BLaER1 treated with 17β-estradiol and CSF1 and Interleukin-3, amounts not matched to agents 10 nM and 100 nM (cell line): Measurements from ENCODE around the gene KRABD2.
A peak's percentile ranks its signal among the peaks of the same experiment; 100 is the strongest.

ENCODE experiments used
- H3K27ac ChIP-seq, 11 experiments: shearing (Covaris generic); formaldehyde crosslinking; 2 replicates each; pipeline ENCODE4 v1.8.1; 2022
- H3K27me3 ChIP-seq, 11 experiments: shearing (Covaris generic); formaldehyde crosslinking; 2 replicates each; pipeline ENCODE4 v1.8.1; 2022
- H3K36me3 ChIP-seq, 11 experiments: shearing (Covaris generic); formaldehyde crosslinking; 2 replicates each; pipeline ENCODE4 v1.8.1; 2022
- H3K4me1 ChIP-seq, 10 experiments: shearing (Covaris generic); formaldehyde crosslinking; 2 replicates each; pipeline ENCODE4 v1.8.1; 2022
- H3K4me2 ChIP-seq, 11 experiments: shearing (Covaris generic); formaldehyde crosslinking; 2 replicates each; pipeline ENCODE4 v1.8.1; 2022
- H3K4me3 ChIP-seq, 10 experiments: shearing (Covaris generic); formaldehyde crosslinking; 2 replicates each; pipeline ENCODE4 v1.8.1; 2022
- H3K9ac ChIP-seq, 11 experiments: shearing (Covaris generic); formaldehyde crosslinking; 2 replicates each; pipeline ENCODE4 v1.8.1; 2022
- H3K9me3 ChIP-seq, 11 experiments: shearing (Covaris generic); formaldehyde crosslinking; replicated peaks in 1 of 11; 2 replicates each; pipeline ENCODE4 v1.8.1; 2022
- H4K20me1 ChIP-seq, 11 experiments: shearing (Covaris generic); formaldehyde crosslinking; 2 replicates each; pipeline ENCODE4 v1.8.1; 2022
- Cebpa-rat ChIP-seq, 11 experiments: shearing (Covaris generic); IDR thresholded peaks; 2 replicates each; pipeline ENCODE4 v1.8.1; 2022

Gene KRABD2

GRCh38 chr17:8372422-8372821 is 4.1 kb downstream of the KRABD2 start:
- TF ChIP-seq Cebpa-rat (IDR thresholded peaks at IDR 0.05), result no peak
- Histone ChIP-seq H3K27me3 (no peaks in the 10 kb centered on the region), H3K4me2 (no peak overlapping the region), H4K20me1 (peaks cover 1 to 8% (median 7%) of the 10 kb centered on the region in 11 experiments; a peak in 21 of 22 replicates), H3K36me3 (peaks cover 23 to 50% (median 35%) of the 10 kb centered on the region in 11 experiments), H3K27ac (no peak overlapping the region), H3K4me1 (peaks cover 19 to 37% (median 24%) of the 10 kb centered on the region in 10 experiments), H3K9ac (no peak overlapping the region), H3K9me3 (peaks cover 0 to 6% (median 0%) of the 10 kb centered on the region in 11 experiments; a peak in 2 of 22 replicates), H3K4me3 (no peak overlapping the region)

- Histone ChIP-seq H3K4me3 (no peak overlapping the region), H3K4me2 (no peak overlapping the region), H3K36me3 (peaks cover 16 to 44% (median 29%) of the 10 kb centered on the region in 11 experiments), H3K9me3 (peaks cover 0 to 6% (median 0%) of the 10 kb centered on the region in 11 experiments; a peak in 2 of 22 replicates), H3K9ac (no peak overlapping the region), H3K4me1 (peaks cover 13 to 30% (median 18%) of the 10 kb centered on the region in 10 experiments), H3K27me3 (no peaks in the 10 kb centered on the region), H3K27ac (no peak overlapping the region), H4K20me1 (peaks cover 0 to 1% (median 1%) of the 10 kb centered on the region in 11 experiments; a peak in 16 of 22 replicates)
- no peak for TF ChIP-seq Cebpa-rat (IDR thresholded peaks at IDR 0.05)
Observed at GRCh38 chr17:8371786-8372185, 4.7 kb downstream of the KRABD2 start.

GRCh38 chr17:8369944-8370343 is 6.6 kb downstream of the KRABD2 start:
- H3K27ac ChIP-seq, result no peak overlapping the region
- no peak for TF ChIP-seq Cebpa-rat (IDR thresholded peaks at IDR 0.05)
- H3K4me1 ChIP-seq, result peaks cover 0 to 17% (median 4%) of the 10 kb centered on the region in 10 experiments; a peak in 13 of 20 replicates

GRCh38 chr17:8368193-8368592 is 8.3 kb downstream of the KRABD2 start:
- Histone ChIP-seq H3K4me1 (peaks cover 0 to 17% (median 4%) of the 10 kb centered on the region in 10 experiments; a peak in 10 of 20 replicates), H3K27me3 (no peaks in the 10 kb centered on the region), H3K4me2 (no peak overlapping the region), H3K27ac (no peak overlapping the region), H3K4me3 (no peak overlapping the region), H4K20me1 (no peaks in the 10 kb centered on the region), H3K9ac (no peak overlapping the region), H3K36me3 (peaks cover 16 to 45% (median 27%) of the 10 kb centered on the region in 11 experiments), H3K9me3 (no peaks in the 10 kb centered on the region)
- TF ChIP-seq Cebpa-rat (IDR thresholded peaks at IDR 0.05), result no peak

More at GRCh38 chr17:8369944-8370343, 6.6 kb downstream of the KRABD2 start:
- Histone ChIP-seq H3K27me3 (no peaks in the 10 kb centered on the region), H4K20me1 (no peaks in the 10 kb centered on the region), H3K4me3 (no peak overlapping the region), H3K9me3 (peaks cover 0 to 6% (median 0%) of the 10 kb centered on the region in 11 experiments; a peak in 2 of 22 replicates), H3K9ac (no peak overlapping the region), H3K36me3 (peaks cover 16 to 37% (median 27%) of the 10 kb centered on the region in 11 experiments), H3K4me2 (peak overlapping the region in 5 of 11 experiments; percentile 7 to 65 (median 54); a peak in 9 of 22 replicates)

- Histone ChIP-seq H3K4me3 (no peak overlapping the region), H3K4me1 (peaks cover 0 to 21% (median 8%) of the 10 kb centered on the region in 10 experiments; a peak in 13 of 20 replicates), H4K20me1 (no peaks in the 10 kb centered on the region), H3K27me3 (no peaks in the 10 kb centered on the region), H3K4me2 (no peak overlapping the region), H3K9ac (no peak overlapping the region), H3K27ac (no peak overlapping the region), H3K36me3 (peaks cover 12 to 38% (median 23%) of the 10 kb centered on the region in 11 experiments), H3K9me3 (no peaks in the 10 kb centered on the region)
- no peak for TF ChIP-seq Cebpa-rat (IDR thresholded peaks at IDR 0.05)
Observed at GRCh38 chr17:8366231-8366630, 10.3 kb downstream of the KRABD2 start.

- TF ChIP-seq Cebpa-rat (IDR thresholded peaks at IDR 0.05), result no peak
- Histone ChIP-seq H3K9ac (no peak overlapping the region), H3K4me2 (no peak overlapping the region)
Observed at GRCh38 chr17:8365143-8365542, 11.4 kb downstream of the KRABD2 start.

GRCh38 chr17:8362651-8363332 is 13.7 kb downstream of the KRABD2 start:
- Histone ChIP-seq H3K4me1 (peaks cover 17 to 34% (median 25%) of the 10 kb centered on the region in 10 experiments), H3K9me3 (no peaks in the 10 kb centered on the region), H3K9ac (no peak overlapping the region), H4K20me1 (no peaks in the 10 kb centered on the region), H3K27me3 (no peaks in the 10 kb centered on the region), H3K27ac (no peak overlapping the region), H3K36me3 (peaks cover 0 to 13% (median 4%) of the 10 kb centered on the region in 11 experiments; a peak in 2 of 22 replicates), H3K4me3 (no peak overlapping the region), H3K4me2 (no peak overlapping the region)
- TF ChIP-seq Cebpa-rat (IDR thresholded peaks at IDR 0.05), result no peak

More at GRCh38 chr17:8365143-8365542, 11.4 kb downstream of the KRABD2 start:
- Histone ChIP-seq H3K4me3 (no peak overlapping the region), H3K27ac (no peak overlapping the region), H3K4me1 (peaks cover 9 to 28% (median 17%) of the 10 kb centered on the region in 10 experiments), H4K20me1 (no peaks in the 10 kb centered on the region), H3K9me3 (no peaks in the 10 kb centered on the region), H3K27me3 (no peaks in the 10 kb centered on the region), H3K36me3 (peaks cover 12 to 34% (median 23%) of the 10 kb centered on the region in 11 experiments)

GRCh38 chr17:8360751-8361150 is 15.8 kb downstream of the KRABD2 start:
- Histone ChIP-seq H4K20me1 (no peaks in the 10 kb centered on the region), H3K9me3 (peaks cover 0 to 8% (median 0%) of the 10 kb centered on the region in 11 experiments; a peak in 2 of 22 replicates), H3K9ac (no peak overlapping the region), H3K27ac (peak overlapping the region in 4 of 11 experiments; percentile 26 to 66 (median 34); a peak in 3 of 22 replicates), H3K4me2 (peak overlapping the region in 10 of 11 experiments; percentile 38 to 79 (median 70); a peak in 19 of 22 replicates), H3K27me3 (no peaks in the 10 kb centered on the region), H3K4me1 (peaks cover 17 to 34% (median 25%) of the 10 kb centered on the region in 10 experiments), H3K4me3 (no peak overlapping the region), H3K36me3 (peaks cover 0 to 13% (median 4%) of the 10 kb centered on the region in 11 experiments; a peak in 2 of 22 replicates)
- TF ChIP-seq Cebpa-rat (IDR thresholded peaks at IDR 0.05), result no peak

GRCh38 chr17:8360260-8360659 is 16.2 kb downstream of the KRABD2 start:
- H4K20me1 ChIP-seq, result no peaks in the 10 kb centered on the region
- H3K9me3 ChIP-seq, result peaks cover 0 to 8% (median 0%) of the 10 kb centered on the region in 11 experiments; a peak in 2 of 22 replicates

More at GRCh38 chr17:8360260-8360659, 16.2 kb downstream of the KRABD2 start:
- H3K4me2 ChIP-seq, result peak overlapping the region in 10 of 11 experiments; percentile 38 to 79 (median 70); a peak in 21 of 22 replicates
- peaks cover 0 to 10% (median 4%) of the 10 kb centered on the region in 11 experiments; a peak in 2 of 22 replicates for H3K36me3 ChIP-seq
- peak overlapping the region in 4 of 11 experiments; percentile 26 to 66 (median 34); a peak in 6 of 22 replicates for H3K27ac ChIP-seq
- peak overlapping the region in 1 of 11 experiments; percentile 17; a peak in 1 of 22 replicates for H3K9ac ChIP-seq
- TF ChIP-seq Cebpa-rat (IDR thresholded peaks at IDR 0.05), result no peak
- no peaks in the 10 kb centered on the region for H3K27me3 ChIP-seq
- no peak overlapping the region for H3K4me3 ChIP-seq
- peaks cover 17 to 34% (median 25%) of the 10 kb centered on the region in 10 experiments for H3K4me1 ChIP-seq
